Omental fat pad (tissue), 4 donors: Measurements from ENCODE around the gene S1PR3. TPM values are rescaled to one million over a fixed set of nuclear protein-coding genes. Genes with fewer than 3 reads are reported as not detected.
"Not testable (repeated sequence)": the region's sequence is repeated elsewhere in the genome, so short reads cannot be mapped to it uniquely, and the experiment has no call there.

Experiments used
- ATAC-seq: fragments of 150-250 bp; one replicate; pipeline ENCODE4 v1.9.1; 2016; ENCODE audit warnings: mild to moderate bottlenecking, moderate library complexity; ENCODE audit not compliant: low FRiP score
- DNase-seq: peaks from one replicate; pipeline ENCODE4 v3.0.0-alpha.2; 2019; ENCODE audit warnings: low spot score
- CTCF ChIP-seq, 3 donors: fragments of 450-650 bp; IDR thresholded peaks; one replicate each; pipeline ENCODE4 v1.5.1; 2016 to 2017; ENCODE audit warnings: antibody characterized with exemption in 3 of 3, mild to moderate bottlenecking in 3 of 3, moderate library complexity in 2 of 3
- total RNA-seq, 4 donors: library from RNA; depleted of rRNA; stranded (reverse); fragments of >200 nt; gene quantifications; one replicate each; pipeline ENCODE4 v1.1.0, GENCODE V29; 2016

Gene S1PR3
- total RNA-seq = 10 to 100 TPM; 19.0 to 61.7 (median 30.1) TPM

GRCh38 chr9:88991066-88992034, at the start of gene S1PR3:
TSS of gene S1PR3 (plus strand) at chr9:88991468. CDS start at chr9:89001201, 9,733 bp downstream.
- no peak for TF ChIP-seq CTCF (IDR thresholded peaks at IDR 0.05)
- no peak for DNase-seq

GRCh38 chr9:88941586-88941985, 49.7 kb upstream of the S1PR3 start:
- not testable (repeated sequence) for ATAC-seq, DNase-seq

More at GRCh38 chr9:88991066-88992034, at the start of gene S1PR3:
- peak; percentile 55 for ATAC-seq

- DNase-seq = no peak
- ATAC-seq = no peak
- no peak for TF ChIP-seq CTCF (IDR thresholded peaks at IDR 0.05)
Measured at GRCh38 chr9:88942411-88942810, 48.9 kb upstream of the S1PR3 start.

GRCh38 chr9:88945636-88946333, 45.5 kb upstream of the S1PR3 start:
- no peak for TF ChIP-seq CTCF (IDR thresholded peaks at IDR 0.05)
- DNase-seq (no peak), ATAC-seq (no peak)

GRCh38 chr9:88947581-88948573, 43.4 kb upstream of the S1PR3 start:
- no peak for TF ChIP-seq CTCF (IDR thresholded peaks at IDR 0.05)
- no peak for ATAC-seq
- no peak for DNase-seq

GRCh38 chr9:88949425-88949824, 41.8 kb upstream of the S1PR3 start:
- ATAC-seq = no peak
- no peak for DNase-seq
- TF ChIP-seq CTCF (IDR thresholded peaks at IDR 0.05) = no peak
